HFF-Myc (cell line): ENCODE measurements around the gene STX10.

Experiments used
- DNase-seq: peaks from one replicate; pipeline ENCODE4 v3.0.0-alpha.2; 2011; ENCODE audit warnings: low read depth; ENCODE audit errors: extremely low read depth
- H3K4me3 ChIP-seq: replicated peaks from 2 replicates; pipeline ENCODE4 v1.5.1; 2011; ENCODE audit warnings: low read depth, mild to moderate bottlenecking, control low read depth, low read length
- TF ChIP-seq, protein P1 (sequence below): IDR thresholded peaks from 2 replicates; pipeline ENCODE4 v1.5.1; 2012; ENCODE audit warnings: mild to moderate bottlenecking, low read depth, low read length, control low read depth; ENCODE audit errors: missing control alignments

The STX10 gene

DNA sequence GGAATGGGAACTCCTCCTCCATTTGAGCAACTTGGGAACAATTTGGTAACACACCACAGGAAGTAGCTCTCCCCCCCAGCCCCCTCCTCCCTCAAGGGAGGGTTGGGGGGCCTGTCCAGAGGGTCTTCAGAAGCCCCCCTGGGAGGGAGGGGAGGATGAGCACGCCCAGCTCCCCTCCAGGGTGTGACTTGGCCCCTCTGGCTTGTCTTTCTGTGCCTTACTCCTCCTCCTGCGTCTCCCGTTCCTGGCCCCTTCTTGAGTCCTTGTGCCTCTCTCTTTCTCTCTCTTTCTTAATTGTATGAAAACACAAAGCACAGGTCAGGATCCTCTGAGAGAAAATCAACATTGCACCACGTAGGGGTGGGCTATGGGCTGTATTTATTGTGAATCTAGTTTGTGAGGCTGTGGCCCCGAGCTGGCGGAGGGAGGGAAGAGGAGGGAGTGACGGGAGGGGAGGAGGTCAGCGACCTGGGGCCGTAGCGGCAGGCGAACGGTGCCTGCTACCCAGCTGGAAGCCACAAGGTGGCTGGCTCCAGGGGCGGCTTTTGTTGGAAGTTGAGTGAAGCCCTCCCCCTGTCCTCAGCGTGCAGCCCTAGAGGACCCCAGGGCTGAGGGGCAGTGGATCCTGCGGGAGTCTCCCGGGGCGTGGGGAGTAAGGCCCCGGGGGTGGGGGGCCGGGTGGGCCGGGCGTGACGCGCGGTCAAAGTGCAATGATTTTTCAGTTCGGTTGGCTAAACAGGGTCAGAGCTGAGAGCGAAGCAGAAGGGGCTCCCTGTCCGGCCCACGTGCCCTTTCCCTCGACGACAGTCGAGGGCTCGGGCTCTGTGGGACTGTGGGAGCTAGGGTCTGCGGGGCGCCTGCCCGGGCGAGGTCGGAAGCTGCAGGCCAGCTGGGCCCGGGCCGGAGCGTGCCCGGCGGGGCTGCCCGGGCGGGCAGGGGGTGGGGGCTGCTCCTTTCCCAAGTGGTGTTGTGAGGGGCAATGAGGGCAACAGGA is 53.9 kb downstream of the STX10 start:
- H3K4me3 ChIP-seq, result no peak overlapping the region
- TF ChIP-seq, protein P1, sequence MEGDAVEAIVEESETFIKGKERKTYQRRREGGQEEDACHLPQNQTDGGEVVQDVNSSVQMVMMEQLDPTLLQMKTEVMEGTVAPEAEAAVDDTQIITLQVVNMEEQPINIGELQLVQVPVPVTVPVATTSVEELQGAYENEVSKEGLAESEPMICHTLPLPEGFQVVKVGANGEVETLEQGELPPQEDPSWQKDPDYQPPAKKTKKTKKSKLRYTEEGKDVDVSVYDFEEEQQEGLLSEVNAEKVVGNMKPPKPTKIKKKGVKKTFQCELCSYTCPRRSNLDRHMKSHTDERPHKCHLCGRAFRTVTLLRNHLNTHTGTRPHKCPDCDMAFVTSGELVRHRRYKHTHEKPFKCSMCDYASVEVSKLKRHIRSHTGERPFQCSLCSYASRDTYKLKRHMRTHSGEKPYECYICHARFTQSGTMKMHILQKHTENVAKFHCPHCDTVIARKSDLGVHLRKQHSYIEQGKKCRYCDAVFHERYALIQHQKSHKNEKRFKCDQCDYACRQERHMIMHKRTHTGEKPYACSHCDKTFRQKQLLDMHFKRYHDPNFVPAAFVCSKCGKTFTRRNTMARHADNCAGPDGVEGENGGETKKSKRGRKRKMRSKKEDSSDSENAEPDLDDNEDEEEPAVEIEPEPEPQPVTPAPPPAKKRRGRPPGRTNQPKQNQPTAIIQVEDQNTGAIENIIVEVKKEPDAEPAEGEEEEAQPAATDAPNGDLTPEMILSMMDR, result no peak
- DNase-seq, result no peak

DNA sequence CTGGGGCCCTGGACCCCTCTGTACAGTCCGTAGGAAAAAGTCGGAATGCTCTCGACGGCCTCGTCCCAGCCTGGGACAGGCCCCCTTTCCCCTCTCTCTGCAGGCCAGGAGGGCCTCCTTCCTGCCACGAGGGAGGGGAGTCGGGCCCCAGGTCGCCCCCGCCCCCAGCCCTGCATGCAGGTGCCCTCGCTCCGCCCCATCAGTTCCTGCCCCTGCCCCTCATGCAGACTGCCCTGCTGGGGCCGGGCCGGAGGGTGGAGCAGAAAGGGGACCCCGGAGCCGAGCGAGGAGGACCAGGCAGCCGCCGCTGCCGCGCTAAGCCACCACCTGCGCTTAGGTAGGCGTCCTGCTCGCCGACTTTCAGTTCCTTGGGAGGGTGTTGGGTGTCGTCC is 54.8 kb downstream of the STX10 start:
- TF ChIP-seq, protein P1, result no peak
- no peak for DNase-seq
- H3K4me3 ChIP-seq, result no peak overlapping the region

DNA sequence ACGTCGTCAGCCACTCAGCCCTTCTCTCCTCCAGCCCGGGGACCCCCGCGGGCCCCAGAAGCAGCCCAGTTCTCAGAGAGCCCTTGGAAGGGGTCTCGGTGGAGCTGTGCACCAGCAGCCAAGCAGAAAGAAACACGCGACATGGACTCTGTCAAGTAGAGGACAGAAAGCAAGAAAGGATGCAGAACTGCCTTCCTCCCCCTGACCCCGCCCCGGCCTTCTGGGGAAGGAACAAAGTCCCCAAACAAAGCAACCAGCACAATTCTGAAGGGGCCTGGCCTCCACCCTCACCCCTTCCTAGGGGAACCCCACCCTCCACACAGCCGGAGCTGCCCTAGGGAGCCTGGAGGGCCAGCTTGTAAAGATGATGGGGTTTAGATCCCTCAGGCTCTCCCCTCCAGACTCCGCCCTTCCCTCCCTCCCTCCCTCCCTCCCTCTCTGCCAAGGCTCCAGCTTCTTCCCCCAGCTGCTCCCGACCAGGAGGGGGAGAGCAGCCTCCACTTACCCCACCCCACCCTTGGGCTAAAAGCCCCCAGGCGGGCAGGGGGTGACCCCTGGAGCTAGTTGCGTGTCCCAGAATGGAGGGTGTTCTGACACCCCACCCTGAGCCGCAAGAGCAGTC is 55.3 kb downstream of the STX10 start:
- no peak overlapping the region for H3K4me3 ChIP-seq
- TF ChIP-seq, protein P1, result no peak
- no peak for DNase-seq

DNA sequence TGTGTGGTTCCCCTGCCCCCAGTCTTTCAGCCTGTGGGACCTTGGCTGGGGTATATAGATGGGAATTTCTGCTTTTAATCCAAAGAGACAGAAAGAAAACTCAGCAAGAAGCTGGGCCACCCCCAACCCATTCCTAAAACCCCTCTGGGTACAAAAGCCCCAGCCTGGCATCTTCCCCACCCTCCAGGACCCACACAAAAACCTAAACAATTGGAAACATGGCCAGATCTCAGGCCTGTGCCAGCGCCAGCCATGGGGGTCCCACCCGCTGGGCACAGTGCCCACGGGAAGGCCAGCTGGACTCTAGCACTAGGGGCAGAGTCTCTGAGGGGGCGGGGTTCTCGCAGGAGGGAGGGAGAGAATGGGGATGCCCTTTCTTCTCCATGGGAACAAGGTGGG is 56.1 kb downstream of the STX10 start:
- no peak for DNase-seq
- TF ChIP-seq, protein P1, result no peak
- H3K4me3 ChIP-seq, result no peak overlapping the region
